Uterus (tissue), 2 donors: Measurements from ENCODE around the gene MOB2.

Experiments used
- POLR2A ChIP-seq, 2 donors: fragments of 450-650 bp; IDR thresholded peaks; one replicate each; pipeline ENCODE4 v1.6.1; 2016; ENCODE audit warnings: antibody characterized with exemption in 2 of 2, mild to moderate bottlenecking in 1 of 2, moderate library complexity in 1 of 2
- TF ChIP-seq, protein P1 (sequence below), 4 experiments: fragments of 200-600 bp in 2 of 4; fragments of 450-650 bp in 2 of 4; sonication (generic) in 2 of 4; IDR thresholded peaks; one replicate each; pipeline ENCODE4 v1.5.1; 2016 to 2019; ENCODE audit warnings: antibody characterized with exemption in 4 of 4, mild to moderate bottlenecking in 2 of 4, moderate library complexity in 1 of 4

DNA sequence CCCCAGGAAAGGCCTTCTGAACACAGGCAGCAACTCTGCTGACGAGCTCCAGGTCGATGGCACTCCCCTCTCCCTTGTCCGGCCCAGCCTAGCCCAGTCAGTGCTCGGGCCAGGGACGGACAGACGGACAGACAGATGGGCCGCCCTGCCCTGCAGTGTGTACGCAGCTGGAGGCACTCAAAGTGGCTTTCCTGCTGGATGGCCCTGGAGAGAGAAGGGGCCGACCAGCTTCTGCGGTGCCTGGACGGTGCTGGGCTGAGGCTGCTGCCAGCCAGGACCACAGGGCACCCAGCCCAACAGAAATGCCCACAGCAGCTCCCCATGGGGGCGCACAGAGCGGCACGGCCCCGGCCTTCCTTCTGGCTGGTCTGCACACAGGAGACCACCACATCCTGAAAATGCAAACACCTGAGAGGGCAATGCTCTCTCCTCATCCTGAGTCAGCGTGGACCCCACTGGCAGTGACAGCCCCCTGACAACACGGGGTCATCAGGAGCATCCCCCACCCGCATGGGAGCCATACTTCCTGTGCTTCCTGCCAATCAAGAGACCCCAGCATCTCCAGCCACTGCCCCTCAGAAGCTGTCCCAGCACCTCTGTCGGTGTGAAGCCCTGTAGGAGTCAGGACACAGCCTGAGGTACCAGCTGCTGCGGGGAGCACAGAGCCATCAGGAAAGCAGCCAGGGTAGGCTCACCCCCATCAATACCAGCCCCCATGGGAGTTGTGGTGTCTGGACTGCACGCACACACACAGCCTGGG lies 692 bp upstream of the MOB2 start:
- TF ChIP-seq, protein P1, sequence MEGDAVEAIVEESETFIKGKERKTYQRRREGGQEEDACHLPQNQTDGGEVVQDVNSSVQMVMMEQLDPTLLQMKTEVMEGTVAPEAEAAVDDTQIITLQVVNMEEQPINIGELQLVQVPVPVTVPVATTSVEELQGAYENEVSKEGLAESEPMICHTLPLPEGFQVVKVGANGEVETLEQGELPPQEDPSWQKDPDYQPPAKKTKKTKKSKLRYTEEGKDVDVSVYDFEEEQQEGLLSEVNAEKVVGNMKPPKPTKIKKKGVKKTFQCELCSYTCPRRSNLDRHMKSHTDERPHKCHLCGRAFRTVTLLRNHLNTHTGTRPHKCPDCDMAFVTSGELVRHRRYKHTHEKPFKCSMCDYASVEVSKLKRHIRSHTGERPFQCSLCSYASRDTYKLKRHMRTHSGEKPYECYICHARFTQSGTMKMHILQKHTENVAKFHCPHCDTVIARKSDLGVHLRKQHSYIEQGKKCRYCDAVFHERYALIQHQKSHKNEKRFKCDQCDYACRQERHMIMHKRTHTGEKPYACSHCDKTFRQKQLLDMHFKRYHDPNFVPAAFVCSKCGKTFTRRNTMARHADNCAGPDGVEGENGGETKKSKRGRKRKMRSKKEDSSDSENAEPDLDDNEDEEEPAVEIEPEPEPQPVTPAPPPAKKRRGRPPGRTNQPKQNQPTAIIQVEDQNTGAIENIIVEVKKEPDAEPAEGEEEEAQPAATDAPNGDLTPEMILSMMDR (IDR thresholded peaks at IDR 0.05): no peak
- no peak for TF ChIP-seq POLR2A (IDR thresholded peaks at IDR 0.05)
